Transverse colon (tissue), 3 donors: Measurements from ENCODE around the gene AP1B1.

Experiments
- POLR2A ChIP-seq: fragments of 450-650 bp; IDR thresholded peaks from one replicate; pipeline ENCODE4 v1.6.1; 2016; ENCODE audit warnings: antibody characterized with exemption, mild to moderate bottlenecking, moderate library complexity
- TF ChIP-seq, protein P1 (sequence below), 5 experiments: fragments of 200-600 bp in 3 of 5; fragments of 450-650 bp in 2 of 5; sonication (generic) in 3 of 5; IDR thresholded peaks; 1 replicate in 2 of 5; 2 replicates in 3 of 5; pipeline ENCODE4 v1.5.1; 2016 to 2017; ENCODE audit warnings: antibody characterized with exemption in 5 of 5, inconsistent platforms in 3 of 5, mild to moderate bottlenecking in 2 of 5, moderate library complexity in 1 of 5

DNA sequence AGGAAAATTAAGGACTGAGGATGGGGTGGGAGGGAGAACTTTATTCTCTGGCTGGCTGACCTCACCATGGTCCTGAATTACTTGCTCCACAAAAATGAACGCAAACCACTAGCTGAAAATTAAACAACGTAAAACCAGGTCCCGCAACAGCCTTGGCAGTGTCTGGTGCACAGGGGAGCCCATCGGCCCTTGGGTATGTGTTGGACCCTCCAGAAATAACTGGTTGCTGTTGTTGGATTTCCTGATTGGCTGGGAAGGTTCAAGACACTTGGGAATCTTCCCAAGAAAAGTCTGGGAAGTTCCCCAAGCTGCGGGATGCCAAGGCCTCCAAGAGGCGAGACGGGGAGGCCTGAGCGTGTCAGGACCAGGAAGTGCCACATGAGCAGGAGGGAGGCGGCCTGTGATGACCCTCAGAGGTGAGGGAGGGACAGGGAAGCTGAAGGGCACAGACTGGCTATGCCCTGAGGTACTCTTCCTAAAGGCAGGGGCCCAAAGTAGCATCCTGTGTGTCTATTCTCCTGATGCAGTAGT, 62.5 kb downstream of the AP1B1 start:
- TF ChIP-seq, protein P1, sequence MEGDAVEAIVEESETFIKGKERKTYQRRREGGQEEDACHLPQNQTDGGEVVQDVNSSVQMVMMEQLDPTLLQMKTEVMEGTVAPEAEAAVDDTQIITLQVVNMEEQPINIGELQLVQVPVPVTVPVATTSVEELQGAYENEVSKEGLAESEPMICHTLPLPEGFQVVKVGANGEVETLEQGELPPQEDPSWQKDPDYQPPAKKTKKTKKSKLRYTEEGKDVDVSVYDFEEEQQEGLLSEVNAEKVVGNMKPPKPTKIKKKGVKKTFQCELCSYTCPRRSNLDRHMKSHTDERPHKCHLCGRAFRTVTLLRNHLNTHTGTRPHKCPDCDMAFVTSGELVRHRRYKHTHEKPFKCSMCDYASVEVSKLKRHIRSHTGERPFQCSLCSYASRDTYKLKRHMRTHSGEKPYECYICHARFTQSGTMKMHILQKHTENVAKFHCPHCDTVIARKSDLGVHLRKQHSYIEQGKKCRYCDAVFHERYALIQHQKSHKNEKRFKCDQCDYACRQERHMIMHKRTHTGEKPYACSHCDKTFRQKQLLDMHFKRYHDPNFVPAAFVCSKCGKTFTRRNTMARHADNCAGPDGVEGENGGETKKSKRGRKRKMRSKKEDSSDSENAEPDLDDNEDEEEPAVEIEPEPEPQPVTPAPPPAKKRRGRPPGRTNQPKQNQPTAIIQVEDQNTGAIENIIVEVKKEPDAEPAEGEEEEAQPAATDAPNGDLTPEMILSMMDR (IDR thresholded peaks at IDR 0.05): no peak
- TF ChIP-seq POLR2A: no peak
